ENCODE results near the gene RFT1.

DNA sequence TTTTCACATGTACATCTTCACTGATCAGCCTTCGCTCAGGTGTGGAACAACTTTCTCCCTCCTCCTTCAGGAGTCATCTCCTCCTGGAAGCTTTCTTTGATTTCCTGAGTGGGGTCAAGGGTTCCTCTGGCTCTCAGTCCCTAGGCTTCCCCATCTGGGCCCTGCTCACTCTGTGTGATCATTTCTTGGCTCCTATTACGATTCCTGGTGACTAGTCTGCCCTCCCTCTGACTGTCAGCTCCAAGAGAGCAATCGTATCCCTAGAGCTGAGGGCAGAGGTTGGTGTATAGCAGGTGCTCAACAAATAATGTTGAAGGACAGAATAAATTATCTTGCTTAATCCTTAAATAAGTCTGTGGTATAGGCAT, 15.5 kb upstream of the RFT1 start:
- TF ChIP-seq, protein P1, sequence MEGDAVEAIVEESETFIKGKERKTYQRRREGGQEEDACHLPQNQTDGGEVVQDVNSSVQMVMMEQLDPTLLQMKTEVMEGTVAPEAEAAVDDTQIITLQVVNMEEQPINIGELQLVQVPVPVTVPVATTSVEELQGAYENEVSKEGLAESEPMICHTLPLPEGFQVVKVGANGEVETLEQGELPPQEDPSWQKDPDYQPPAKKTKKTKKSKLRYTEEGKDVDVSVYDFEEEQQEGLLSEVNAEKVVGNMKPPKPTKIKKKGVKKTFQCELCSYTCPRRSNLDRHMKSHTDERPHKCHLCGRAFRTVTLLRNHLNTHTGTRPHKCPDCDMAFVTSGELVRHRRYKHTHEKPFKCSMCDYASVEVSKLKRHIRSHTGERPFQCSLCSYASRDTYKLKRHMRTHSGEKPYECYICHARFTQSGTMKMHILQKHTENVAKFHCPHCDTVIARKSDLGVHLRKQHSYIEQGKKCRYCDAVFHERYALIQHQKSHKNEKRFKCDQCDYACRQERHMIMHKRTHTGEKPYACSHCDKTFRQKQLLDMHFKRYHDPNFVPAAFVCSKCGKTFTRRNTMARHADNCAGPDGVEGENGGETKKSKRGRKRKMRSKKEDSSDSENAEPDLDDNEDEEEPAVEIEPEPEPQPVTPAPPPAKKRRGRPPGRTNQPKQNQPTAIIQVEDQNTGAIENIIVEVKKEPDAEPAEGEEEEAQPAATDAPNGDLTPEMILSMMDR (optimal IDR thresholded peaks at IDR 0.05 in 1 of 3, IDR thresholded peaks at IDR 0.05 in 1 of 3, conservative IDR thresholded peaks at IDR 0.05 in 1 of 3; ENCODE audit: extremely low read depth in 1 of 3, insufficient read depth in 2 of 3, low read length in 3 of 3), result no peak
- TF ChIP-seq EZH2 (IDR thresholded peaks at IDR 0.05; ENCODE audit: low read length), result no peak

Data from keratinocyte (primary cell).